Stimulated activated CD4-positive, alpha-beta T cell treated with anti-CD3 and anti-CD28 coated beads, Interleukin-15, amount 100 ng/mL, for 24 hours (primary cell): ENCODE measurements around the gene PLPPR1.
"Not testable (repeated sequence)": the region's sequence is repeated elsewhere in the genome, so short reads cannot be mapped to it uniquely, and the experiment has no call there.

Experiments used
- DNase-seq: peaks from one replicate; pipeline ENCODE4 v3.0.0-alpha.2; 2020

Gene PLPPR1

DNA sequence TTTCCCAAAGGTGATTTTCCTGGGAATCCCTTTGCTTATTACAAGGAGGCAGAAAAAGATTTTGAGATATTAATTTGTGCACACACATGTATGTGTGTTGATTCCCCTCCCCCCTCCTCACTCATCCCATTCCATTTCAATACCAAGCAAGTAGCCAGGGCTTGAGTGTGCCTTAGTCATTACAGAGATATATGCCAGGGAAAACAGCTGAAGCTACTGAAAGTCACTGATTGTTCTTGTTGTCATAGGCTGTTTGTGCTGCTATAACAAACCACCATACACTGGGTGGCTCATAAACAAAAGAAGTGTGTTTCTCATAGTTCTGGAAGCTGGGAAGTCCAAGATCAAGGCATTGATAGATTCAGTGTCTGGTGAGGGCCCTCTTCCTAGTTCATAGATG lies 197.6 kb downstream of the PLPPR1 start:
- DNase-seq, result no peak

DNA sequence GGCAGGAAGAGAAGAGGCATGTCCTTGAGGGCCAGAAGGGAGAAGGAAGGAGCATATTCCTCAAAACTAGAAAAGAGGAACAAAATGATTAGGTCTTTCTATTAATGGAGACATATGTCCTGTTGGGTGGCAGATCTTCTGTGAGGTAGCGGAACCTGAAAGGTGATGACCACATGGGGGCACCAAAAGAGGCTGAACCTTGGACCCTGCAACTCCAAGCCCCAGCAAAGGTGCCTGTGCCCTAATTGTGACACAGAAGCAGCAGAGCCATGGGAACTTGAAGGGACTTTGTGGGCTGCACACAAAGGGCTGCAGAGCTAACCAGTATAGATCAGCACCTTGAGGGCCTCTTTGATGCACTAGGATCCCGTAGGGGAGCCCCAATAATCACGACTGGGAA lies 198.3 kb downstream of the PLPPR1 start:
- no peak for DNase-seq

DNA sequence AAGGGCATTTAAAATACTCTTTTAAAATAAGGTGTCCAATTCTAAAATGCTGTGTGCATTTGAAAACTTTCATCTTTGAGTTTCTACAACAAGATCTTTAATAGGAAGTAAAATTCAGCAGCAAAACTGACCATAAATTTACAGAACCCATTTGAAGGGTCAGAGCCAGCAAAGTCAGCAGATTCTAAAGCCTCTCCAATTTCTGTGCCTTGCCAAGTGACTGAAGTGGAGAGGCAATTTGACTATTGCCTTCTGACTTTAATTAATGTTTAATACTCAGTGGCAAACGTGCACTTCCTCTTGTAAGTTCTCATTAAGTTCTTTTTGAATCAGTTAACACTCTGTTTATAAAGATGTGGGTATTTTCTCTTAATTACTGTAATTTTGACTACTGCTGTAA lies 201.1 kb downstream of the PLPPR1 start:
- DNase-seq, result no peak

DNA sequence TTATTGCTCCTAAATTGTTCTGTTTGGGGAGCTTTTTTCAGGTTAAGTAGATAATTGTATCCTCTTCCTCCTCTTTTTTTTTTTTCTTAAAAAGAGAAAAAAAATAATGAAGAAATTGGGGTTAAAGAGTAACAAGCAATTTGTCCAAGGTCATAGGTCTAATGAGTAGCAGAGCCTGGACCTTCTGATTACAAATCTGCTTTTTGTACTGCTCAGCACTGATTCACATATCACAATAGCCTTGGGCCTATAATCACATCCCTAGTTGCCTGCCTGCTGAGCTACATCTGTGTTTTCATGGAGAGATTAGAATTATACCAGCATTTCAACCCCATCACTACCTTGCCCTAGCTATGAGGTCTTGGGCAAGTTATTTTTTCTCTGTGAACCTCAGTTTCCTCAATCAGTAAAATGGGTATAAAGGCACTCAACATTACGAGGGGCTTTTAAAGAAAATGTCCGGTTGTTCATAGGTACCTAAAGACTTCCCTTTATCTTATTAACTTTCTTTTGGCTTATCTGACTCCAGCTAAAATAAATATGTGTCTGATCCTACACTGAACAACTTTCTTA lies 204.0 kb downstream of the PLPPR1 start:
- DNase-seq, result no peak

GRCh38 chr9:101235105-101235866 lies 206.8 kb downstream of the PLPPR1 start:
- no peak for DNase-seq

GRCh38 chr9:101242651-101243050 lies 214.1 kb downstream of the PLPPR1 start:
- no peak for DNase-seq

DNA sequence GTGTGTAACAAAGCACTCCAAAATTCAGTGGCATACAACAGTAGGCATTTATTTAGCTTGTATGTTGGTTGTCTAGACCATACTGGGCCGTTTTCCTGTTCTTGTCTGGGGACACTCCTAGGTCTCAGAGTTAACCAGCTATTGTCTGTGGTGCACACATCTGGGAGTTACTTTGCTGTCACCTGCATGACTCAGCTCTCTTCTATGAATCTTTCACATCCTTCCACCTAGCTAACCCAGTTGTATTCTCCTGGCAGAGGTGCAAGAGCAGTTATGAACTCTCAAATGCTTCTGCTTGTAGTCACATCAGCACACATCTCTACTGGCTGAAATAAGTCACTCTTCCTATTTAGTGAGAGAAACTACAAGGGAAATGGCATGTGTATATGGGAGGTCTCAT lies 218.2 kb downstream of the PLPPR1 start:
- no peak for DNase-seq

DNA sequence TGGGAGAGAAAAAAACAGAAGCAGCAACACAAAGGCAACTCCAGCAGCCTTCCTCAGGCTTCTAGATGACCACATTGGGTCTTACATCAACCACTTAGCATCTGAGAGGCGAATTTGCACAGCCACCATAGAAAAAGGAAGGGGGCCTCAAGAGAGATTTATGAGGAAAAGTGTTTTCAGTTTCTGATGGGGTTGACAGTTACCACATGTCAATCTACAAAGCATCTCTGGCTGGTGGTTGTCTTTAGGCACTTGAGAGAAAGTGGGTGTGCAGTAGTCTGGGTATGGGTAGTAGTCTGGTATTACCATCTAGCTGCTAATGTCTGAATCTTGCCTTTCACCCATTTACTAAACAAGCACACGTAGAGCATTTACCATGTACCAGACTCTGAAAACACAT lies 218.8 kb downstream of the PLPPR1 start:
- DNase-seq, result no peak

GRCh38 chr9:101254733-101255433 lies 226.4 kb downstream of the PLPPR1 start:
- no peak for DNase-seq

GRCh38 chr9:101264727-101265126 lies 236.2 kb downstream of the PLPPR1 start:
- DNase-seq, result no peak

DNA sequence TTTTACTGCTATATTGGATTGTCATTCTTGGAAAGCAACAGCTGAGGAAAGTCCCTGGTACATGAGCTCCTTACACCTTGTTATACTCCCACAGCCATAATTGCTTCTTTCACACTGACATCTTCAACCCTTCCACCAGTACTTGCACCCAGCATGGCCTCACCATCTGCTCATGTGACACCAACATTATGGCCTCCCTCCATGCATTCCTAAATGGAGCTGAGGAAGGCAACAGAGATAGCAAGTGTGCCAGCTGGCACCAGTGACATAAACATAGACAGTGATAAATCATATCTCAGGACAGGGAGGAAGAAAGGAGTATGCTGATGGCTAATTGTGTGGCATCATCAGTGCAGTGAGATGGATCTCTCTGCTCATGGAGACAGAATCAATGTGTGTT lies 236.7 kb downstream of the PLPPR1 start:
- no peak for DNase-seq

- no peak for DNase-seq
Measured at GRCh38 chr9:101268426-101268825, 239.9 kb downstream of the PLPPR1 start.

- no peak for DNase-seq
Measured at GRCh38 chr9:101269591-101270283, 241.2 kb downstream of the PLPPR1 start.

GRCh38 chr9:101270302-101270701 lies 241.8 kb downstream of the PLPPR1 start:
- DNase-seq, result no peak

DNA sequence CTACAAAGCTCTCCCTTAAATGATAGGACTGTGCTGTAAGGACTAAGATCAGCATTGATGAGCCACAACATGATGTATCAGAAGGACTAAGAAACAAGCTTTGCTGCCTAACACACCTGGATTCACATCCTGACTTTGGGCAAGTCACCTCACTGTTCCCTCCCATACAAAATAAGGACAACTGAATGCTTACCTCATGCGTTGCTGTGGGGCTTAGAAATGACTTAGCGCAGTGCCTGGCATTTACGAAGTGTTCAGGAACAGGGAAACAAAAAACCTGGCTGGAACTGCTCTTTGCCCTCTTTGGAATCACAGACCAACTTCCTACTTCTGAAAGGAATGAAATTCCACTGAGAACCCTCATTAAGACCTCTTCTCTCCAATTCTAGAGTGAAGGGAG lies 242.6 kb downstream of the PLPPR1 start:
- DNase-seq, result no peak

DNA sequence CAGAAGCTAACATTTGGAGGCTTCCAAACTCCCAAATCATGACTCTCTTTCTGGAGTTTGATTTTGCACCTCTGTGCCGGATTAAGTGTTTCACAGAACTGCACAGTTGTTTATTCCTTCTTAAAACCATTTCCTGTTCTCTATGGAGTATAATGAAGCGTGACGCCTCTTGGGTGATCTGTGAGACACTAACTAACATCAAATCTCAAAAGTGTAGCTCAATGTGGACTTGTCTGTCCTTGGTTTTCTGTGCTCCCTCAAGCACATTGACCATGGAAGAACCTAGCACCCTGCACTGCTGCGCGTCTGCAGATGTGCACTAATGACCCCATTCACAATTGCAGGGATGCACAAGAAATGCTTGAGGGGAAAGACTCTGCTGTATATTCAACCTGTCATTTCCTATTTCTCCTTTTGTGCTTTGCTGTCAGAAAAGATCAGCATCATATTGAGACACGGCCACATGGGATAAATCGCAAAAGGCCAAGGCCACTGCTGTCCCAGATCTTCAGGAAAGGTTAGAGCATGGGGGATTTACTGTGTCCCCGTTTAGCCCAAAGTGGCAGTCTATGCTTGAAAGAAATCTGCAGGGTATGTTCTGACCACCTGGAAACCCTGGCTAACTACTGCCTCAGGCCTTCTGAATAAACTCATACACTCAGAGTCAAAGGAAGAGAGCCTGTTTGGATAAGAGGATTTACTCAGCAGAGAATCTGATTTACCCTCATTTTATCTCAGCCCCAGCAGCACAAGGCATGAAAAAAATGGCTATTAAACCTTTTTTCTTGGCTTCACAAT lies 246.6 kb downstream of the PLPPR1 start:
- DNase-seq, result no peak

- DNase-seq, result no peak
Measured at GRCh38 chr9:101275769-101276250, 247.3 kb downstream of the PLPPR1 start.

- DNase-seq, result not testable (repeated sequence)
Measured at GRCh38 chr9:101291043-101291442, 262.5 kb downstream of the PLPPR1 start.

- DNase-seq, result no peak
Measured at GRCh38 chr9:101299901-101300300, 271.4 kb downstream of the PLPPR1 start.

GRCh38 chr9:101307051-101307450 lies 278.5 kb downstream of the PLPPR1 start:
- DNase-seq, result no peak

- DNase-seq, result no peak
Measured at GRCh38 chr9:101307524-101308213, 279.1 kb downstream of the PLPPR1 start.

DNA sequence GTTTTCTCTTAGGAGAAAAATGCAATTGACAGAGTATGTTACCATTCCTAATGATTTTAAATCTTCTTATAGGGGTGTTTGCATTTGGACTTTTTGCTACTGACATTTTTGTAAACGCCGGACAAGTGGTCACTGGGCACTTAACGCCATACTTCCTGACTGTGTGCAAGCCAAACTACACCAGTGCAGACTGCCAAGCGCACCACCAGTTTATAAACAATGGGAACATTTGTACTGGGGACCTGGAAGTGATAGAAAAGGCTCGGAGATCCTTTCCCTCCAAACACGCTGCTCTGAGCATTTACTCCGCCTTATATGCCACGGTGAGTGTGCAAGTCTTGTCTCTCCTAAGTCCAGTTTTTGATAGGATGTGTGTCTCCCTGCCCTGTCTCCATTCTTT lies 280.6 kb downstream of the PLPPR1 start:
- DNase-seq, result no peak
